ENCODE results near the gene WDR45. TPM values are rescaled to one million over a fixed set of nuclear protein-coding genes. Genes with fewer than 3 reads are reported as not detected.
A peak's percentile ranks its signal among the peaks of the same experiment; 100 is the strongest.

The WDR45 gene
- total and polyA plus RNA-seq, 11 donors: 49.2 to 98.5 (median 68.5) TPM

GRCh38 chrX:49077941-49078340 is 1.7 kb downstream of the WDR45 start:
- Histone ChIP-seq H3K36me3 (peaks cover 0 to 27% (median 7%) of the 10 kb centered on the region in 9 donors), H3K9me3 (no peaks in the 10 kb centered on the region), H3K4me3 (no peak overlapping the region), H3K27me3 (no peaks in the 10 kb centered on the region), H3K4me1 (peaks cover 0 to 17% (median 5%) of the 10 kb centered on the region in 12 donors), H3K27ac (no peak overlapping the region)
- TF ChIP-seq POLR2A (IDR thresholded peaks at IDR 0.05): no peak
- TF ChIP-seq, protein P1, sequence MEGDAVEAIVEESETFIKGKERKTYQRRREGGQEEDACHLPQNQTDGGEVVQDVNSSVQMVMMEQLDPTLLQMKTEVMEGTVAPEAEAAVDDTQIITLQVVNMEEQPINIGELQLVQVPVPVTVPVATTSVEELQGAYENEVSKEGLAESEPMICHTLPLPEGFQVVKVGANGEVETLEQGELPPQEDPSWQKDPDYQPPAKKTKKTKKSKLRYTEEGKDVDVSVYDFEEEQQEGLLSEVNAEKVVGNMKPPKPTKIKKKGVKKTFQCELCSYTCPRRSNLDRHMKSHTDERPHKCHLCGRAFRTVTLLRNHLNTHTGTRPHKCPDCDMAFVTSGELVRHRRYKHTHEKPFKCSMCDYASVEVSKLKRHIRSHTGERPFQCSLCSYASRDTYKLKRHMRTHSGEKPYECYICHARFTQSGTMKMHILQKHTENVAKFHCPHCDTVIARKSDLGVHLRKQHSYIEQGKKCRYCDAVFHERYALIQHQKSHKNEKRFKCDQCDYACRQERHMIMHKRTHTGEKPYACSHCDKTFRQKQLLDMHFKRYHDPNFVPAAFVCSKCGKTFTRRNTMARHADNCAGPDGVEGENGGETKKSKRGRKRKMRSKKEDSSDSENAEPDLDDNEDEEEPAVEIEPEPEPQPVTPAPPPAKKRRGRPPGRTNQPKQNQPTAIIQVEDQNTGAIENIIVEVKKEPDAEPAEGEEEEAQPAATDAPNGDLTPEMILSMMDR (IDR thresholded peaks at IDR 0.05): no peak
- ATAC-seq (no peak), DNase-seq (no peak)
- intact Hi-C loops (cut with DNase I): loop anchor here in 1 of 10 donors (10.0 kb wide), 1 partner anchor 473 kb away; no protein-coding TSS in a partner anchor
- WGBS, 4 donors: 79 to 89% (median 83%) methylated on average over 5 of the region's 5 CpGs

GRCh38 chrX:49075347-49075746 is 4.3 kb downstream of the WDR45 start:
- ATAC-seq (no peak), DNase-seq (no peak)
- Histone ChIP-seq H3K36me3 (peaks cover 0 to 27% (median 7%) of the 10 kb centered on the region in 9 donors), H3K9me3 (no peaks in the 10 kb centered on the region), H3K4me1 (peaks cover 0 to 24% (median 6%) of the 10 kb centered on the region in 12 donors), H3K4me3 (no peak overlapping the region), H3K27ac (no peak overlapping the region), H3K27me3 (no peaks in the 10 kb centered on the region)
- TF ChIP-seq POLR2A (IDR thresholded peaks at IDR 0.05): no peak
- TF ChIP-seq, protein P1 (IDR thresholded peaks at IDR 0.05): no peak
- intact Hi-C loops (cut with DNase I): loop anchor here in 1 of 10 donors (10.0 kb wide), 1 partner anchor 471 kb away; no protein-coding TSS in a partner anchor
- 89 to 94% (median 91%) methylated on average over 13 of the region's 13 CpGs for WGBS, 4 donors

- intact Hi-C loops (cut with DNase I): loop anchor here in 1 of 10 donors (10.0 kb wide), 1 partner anchor 469 kb away; no protein-coding TSS in a partner anchor
- H3K27ac ChIP-seq: peak within 1 kb of the TSS in 11 of 12 donors; percentile 69 to 92 (median 79)
- peak; percentile 92 to 95 (median 94) for DNase-seq
- ATAC-seq: peak; percentile 90 to 96 (median 92)
- 1 to 42% (median 20%) methylated on average over 47 to 61 of the region's 61 CpGs for WGBS, 4 donors
- H3K4me3 ChIP-seq: peak within 1 kb of the TSS; percentile 14 to 90 (median 63)
- H3K4me1 ChIP-seq: peaks cover 0 to 20% (median 6%) of the 10 kb centered on the region in 12 donors
- TF ChIP-seq POLR2A (IDR thresholded peaks at IDR 0.05): peak in 1 of 2 donors; percentile 71
- TF ChIP-seq, protein P1 (IDR thresholded peaks at IDR 0.05): peak in 4 of 12 donors; percentile 3 to 14 (median 10)
- no peaks in the 10 kb centered on the region for H3K9me3 ChIP-seq
- H3K36me3 ChIP-seq: peaks cover 0 to 27% (median 7%) of the 10 kb centered on the region in 9 donors
- no peaks in the 10 kb centered on the region for H3K27me3 ChIP-seq
Observed at GRCh38 chrX:49073601-49074575, 5.8 kb downstream of the WDR45 start, which contains the start of gene PRAF2. Gene PRAF2, minus strand, starts transcription at chrX:49074002. Its CDS starts 15 bp downstream, at chrX:49073987.

DNA sequence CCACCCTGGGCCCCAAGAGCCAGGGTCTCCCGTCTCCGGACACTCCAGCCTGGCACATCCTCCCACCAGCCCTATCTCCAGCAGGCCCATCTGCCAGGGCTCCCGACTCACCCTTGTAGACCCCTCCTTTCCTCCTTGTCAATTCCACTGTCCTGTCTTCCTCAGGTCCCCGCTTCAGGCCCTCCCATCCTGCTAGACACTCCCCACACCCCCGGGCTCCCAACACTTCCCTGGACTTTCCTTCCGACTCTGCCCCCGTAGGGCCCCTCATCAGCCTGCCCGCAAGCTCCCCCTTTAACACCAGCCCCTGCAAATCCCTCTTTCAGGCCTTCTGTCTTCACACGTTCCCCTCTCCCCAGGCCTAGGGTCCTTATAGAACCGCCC is 7.0 kb downstream of the WDR45 start:
- H3K4me1 ChIP-seq: peaks cover 0 to 18% (median 4%) of the 10 kb centered on the region in 12 donors
- H3K4me3 ChIP-seq: peak overlapping the region; percentile 5 to 90 (median 63)
- 25 to 61% (median 42%) methylated on average over 10 of the region's 10 CpGs for WGBS, 4 donors
- peaks cover 0 to 25% (median 7%) of the 10 kb centered on the region in 9 donors for H3K36me3 ChIP-seq
- DNase-seq: no peak
- intact Hi-C loops (cut with DNase I): loop anchor here in 1 of 10 donors (10.0 kb wide), 1 partner anchor 468 kb away; no protein-coding TSS in a partner anchor
- peak overlapping the region in 5 of 12 donors; percentile 13 to 84 (median 55) for H3K27ac ChIP-seq
- TF ChIP-seq, protein P1 (IDR thresholded peaks at IDR 0.05): no peak
- no peak for TF ChIP-seq POLR2A (IDR thresholded peaks at IDR 0.05)
- no peaks in the 10 kb centered on the region for H3K27me3 ChIP-seq
- no peak for ATAC-seq
- no peaks in the 10 kb centered on the region for H3K9me3 ChIP-seq
